SK-N-MC (cell line): ENCODE results near the gene HNRNPC.
"Not testable (repeated sequence)": the region's sequence is repeated elsewhere in the genome, so short reads cannot be mapped to it uniquely, and the experiment has no call there.

Experiments
- DNase-seq: peaks from one replicate; pipeline ENCODE4 v3.0.0-alpha.2; 2011; ENCODE audit warnings: low read depth, low spot score
- H3K27ac ChIP-seq: fragments of 200-600 bp; sonication (generic); 2 replicates; pipeline ENCODE4 v1.5.1; 2016; ENCODE audit warnings: mixed run types
- H3K36me3 ChIP-seq: fragments of 200-600 bp; sonication (generic); 2 replicates; pipeline ENCODE4 v1.6.1; 2017; ENCODE audit warnings: antibody characterized with exemption, low read length, mixed read lengths; ENCODE audit not compliant: insufficient read depth
- H3K4me3 ChIP-seq: fragments of 200-600 bp; sonication (generic); 2 replicates; pipeline ENCODE4 v1.5.1; 2016
- H3K9ac ChIP-seq: fragments of 200-600 bp; sonication (generic); 2 replicates; pipeline ENCODE4 v1.8.0; 2017; ENCODE audit warnings: mixed run types, mixed read lengths; ENCODE audit not compliant: insufficient read length
- H3K9me3 ChIP-seq: fragments of 200-600 bp; sonication (generic); 2 replicates; pipeline ENCODE4 v1.6.1; 2017; ENCODE audit warnings: low read depth, mild to moderate bottlenecking, antibody characterized with exemption, low read length, moderate library complexity, mixed read lengths
- EZH2 ChIP-seq: fragments of 200-600 bp; sonication (generic); IDR thresholded peaks from one replicate; pipeline ENCODE4 v1.6.1; 2017; ENCODE audit warnings: antibody characterized with exemption
- FOXP2 ChIP-seq: optimal IDR thresholded peaks from 2 replicates; pipeline ENCODE3; 2011; ENCODE audit warnings: mild to moderate bottlenecking, moderate library complexity; ENCODE audit not compliant: insufficient read depth; ENCODE audit errors: extremely low read length, control extremely low read depth
- POLR2AphosphoS5 ChIP-seq: IDR thresholded peaks from 2 replicates; pipeline ENCODE4 v1.6.1; 2012; ENCODE audit warnings: mild to moderate bottlenecking, low read depth, low read length, borderline replicate concordance

HNRNPC gene

DNA sequence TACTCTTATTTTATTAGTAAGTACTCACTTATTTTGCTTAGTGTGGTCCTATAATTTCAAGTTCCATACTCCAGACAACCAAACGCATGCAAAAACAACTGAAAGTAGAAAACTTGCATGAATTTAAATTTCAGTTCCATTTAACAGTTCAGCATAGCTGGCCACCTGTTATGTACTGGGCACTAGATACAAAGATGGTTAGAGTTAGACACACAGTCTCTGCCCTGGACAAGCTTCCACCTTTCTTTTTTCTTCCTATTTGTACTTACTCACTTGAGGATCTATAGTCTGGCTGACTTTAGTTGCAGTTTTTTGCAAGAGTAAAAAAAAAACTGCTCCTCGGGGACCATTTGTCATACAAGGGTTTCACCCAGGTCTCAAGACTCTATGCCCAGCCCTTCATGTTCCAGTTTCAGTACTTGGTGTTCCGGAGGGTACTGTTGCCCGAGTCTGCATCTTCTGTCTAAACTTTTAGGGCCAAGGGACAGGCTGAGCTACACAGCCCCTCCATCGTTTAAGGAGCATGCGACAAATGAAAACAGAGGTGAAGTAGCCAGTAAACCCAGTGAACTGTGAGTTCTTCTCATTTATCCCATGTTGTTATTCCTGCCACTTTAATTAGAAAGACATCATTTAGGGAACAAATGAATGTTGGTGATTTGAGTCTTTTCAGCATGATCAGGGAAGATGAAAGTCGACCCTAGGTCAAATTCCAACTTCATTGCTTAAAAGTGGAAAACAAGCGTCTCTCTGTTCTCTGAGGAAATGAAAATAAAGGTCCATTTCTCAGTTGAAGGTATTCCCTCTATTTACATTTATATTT lies 33.0 kb upstream of the HNRNPC start:
- DNase-seq: no peak
- H3K9ac ChIP-seq: no peak overlapping the region
- no peaks in the 10 kb centered on the region for H3K36me3 ChIP-seq
- no peak overlapping the region for H3K4me3 ChIP-seq
- TF ChIP-seq FOXP2 (no peak), POLR2AphosphoS5 (no peak), EZH2 (no peak)
- H3K27ac ChIP-seq: no peak overlapping the region
- H3K9me3 ChIP-seq: no peaks in the 10 kb centered on the region

DNA sequence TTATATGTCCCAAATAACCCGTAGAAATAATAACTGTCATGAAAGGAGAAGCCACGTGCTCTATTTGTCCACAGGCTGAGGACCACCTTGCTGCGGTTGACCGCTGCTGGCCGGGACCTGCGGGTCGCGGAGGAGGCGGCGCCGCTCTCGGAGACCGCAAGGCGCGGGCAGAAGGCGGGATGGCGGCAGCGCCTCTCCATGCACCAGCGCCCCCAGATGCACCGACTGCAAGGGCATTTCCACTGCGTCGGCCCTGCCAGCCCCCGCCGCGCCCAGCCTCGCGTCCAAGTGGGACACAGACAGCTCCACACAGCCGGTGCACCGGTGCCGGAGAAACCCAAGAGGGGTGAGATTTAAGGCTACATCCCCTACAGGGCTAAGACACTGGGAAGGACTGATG lies 31.6 kb upstream of the HNRNPC start:
- Histone ChIP-seq H3K9ac (no peak overlapping the region), H3K9me3 (no peaks in the 10 kb centered on the region)
- no peak for DNase-seq

DNA sequence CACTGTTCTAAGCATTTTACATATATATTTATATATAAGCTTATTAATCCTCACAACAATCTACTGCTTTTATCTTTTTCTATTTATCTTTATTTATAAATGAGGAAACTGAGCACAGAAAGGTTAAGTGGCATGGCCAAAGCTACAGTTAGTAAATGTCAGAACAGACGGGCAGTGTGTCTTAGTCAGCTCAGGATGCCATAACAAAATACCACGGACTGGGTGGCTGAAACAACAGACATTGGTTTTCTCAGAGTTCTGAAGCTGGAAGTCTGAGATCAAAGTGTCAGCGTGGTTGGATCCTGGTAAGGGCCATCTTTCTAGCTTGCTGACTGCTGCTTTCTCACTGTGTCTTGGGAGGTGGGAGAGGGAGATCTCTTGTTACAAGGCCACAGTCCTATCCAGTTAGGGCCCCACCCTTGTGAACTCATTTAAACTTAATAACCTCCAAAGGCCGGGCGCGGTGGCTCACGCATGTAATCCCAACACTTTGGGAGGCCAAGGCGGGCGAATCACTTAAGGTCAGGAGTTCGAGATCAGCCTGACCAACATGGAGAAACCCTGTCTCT lies 30.4 kb upstream of the HNRNPC start:
- no peak for DNase-seq

More for the DNA sequence above, 31.6 kb upstream of the HNRNPC start:
- no peak for TF ChIP-seq POLR2AphosphoS5
- no peak for TF ChIP-seq FOXP2
- TF ChIP-seq EZH2: no peak
- Histone ChIP-seq H3K4me3 (no peak overlapping the region), H3K36me3 (no peaks in the 10 kb centered on the region), H3K27ac (no peak overlapping the region)

DNA sequence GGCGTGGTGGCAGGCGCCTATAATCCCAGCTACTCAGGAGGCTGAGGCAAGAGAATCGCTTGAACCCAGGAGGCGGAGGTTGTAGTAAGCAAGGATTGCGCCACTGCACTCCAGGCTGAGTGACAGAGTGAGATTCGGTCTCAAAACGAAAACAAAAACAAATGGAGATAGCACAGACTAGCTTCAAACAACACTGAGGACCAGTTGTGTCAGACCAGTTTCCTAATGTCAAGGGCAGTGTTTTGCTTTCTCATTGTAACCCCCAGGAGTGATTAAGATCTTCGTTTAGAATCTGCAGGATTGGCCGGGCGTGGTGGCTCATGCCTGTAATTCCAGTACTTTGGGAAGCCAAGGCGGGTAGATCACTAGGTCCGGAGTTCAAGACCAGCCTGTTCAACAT lies 29.1 kb upstream of the HNRNPC start:
- Histone ChIP-seq H3K4me3 (no peak overlapping the region), H3K9me3 (no peaks in the 10 kb centered on the region), H3K9ac (no peak overlapping the region), H3K27ac (no peak overlapping the region), H3K36me3 (no peaks in the 10 kb centered on the region)
- DNase-seq: no peak
- TF ChIP-seq EZH2: no peak
- no peak for TF ChIP-seq POLR2AphosphoS5
- TF ChIP-seq FOXP2: no peak

More for the DNA sequence above, 30.4 kb upstream of the HNRNPC start:
- Histone ChIP-seq H3K27ac (no peak overlapping the region), H3K4me3 (no peak overlapping the region), H3K9me3 (no peaks in the 10 kb centered on the region), H3K9ac (no peak overlapping the region), H3K36me3 (no peaks in the 10 kb centered on the region)
- TF ChIP-seq FOXP2 (no peak), POLR2AphosphoS5 (no peak), EZH2 (no peak)

DNA sequence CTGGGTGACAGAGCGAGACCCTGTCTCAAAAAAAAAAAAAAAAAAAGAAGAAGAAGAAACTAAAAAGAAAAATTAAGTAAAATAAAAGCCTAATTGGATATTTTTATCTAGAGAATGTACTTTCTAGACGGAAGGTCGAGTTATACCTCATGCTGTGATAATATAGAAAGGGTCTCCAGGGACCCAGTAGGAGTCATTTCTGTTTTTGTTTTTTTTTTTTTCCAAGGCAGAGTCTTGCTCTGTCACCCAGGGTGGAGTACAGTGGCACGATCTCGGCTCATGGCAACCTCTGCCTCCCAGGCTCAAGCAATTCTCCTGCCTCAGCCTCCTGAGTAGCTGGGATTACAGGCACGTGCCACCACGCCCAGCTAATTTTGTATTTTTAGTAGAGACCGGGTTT lies 24.8 kb upstream of the HNRNPC start:
- not testable (repeated sequence) for H3K9me3 ChIP-seq, H3K27ac ChIP-seq, DNase-seq, H3K4me3 ChIP-seq, H3K36me3 ChIP-seq, H3K9ac ChIP-seq

DNA sequence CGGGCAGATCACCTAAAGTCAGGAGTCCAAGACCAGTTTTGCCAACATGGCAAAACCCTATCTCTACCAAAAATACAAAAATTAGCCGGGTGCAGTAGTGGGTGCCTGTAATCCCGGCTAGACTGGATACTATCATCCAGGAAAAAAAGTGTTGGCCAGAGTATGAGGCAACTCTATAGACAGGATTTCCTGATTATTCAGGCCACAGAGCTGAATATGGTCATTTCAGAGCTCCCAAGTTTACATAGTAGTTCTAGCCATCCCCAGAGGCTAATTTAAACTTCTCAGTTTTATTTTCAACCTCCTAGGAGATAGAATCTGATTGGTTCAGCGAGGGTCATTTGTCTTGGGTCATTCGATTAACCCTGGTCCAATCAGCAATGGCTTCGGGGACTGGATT lies 17.9 kb upstream of the HNRNPC start:
- Histone ChIP-seq H3K9ac (no peak overlapping the region), H3K4me3 (no peak overlapping the region), H3K27ac (no peak overlapping the region), H3K9me3 (no peaks in the 10 kb centered on the region), H3K36me3 (no peaks in the 10 kb centered on the region)
- DNase-seq: no peak
- TF ChIP-seq FOXP2: no peak
- TF ChIP-seq EZH2: no peak
- TF ChIP-seq POLR2AphosphoS5: no peak

DNA sequence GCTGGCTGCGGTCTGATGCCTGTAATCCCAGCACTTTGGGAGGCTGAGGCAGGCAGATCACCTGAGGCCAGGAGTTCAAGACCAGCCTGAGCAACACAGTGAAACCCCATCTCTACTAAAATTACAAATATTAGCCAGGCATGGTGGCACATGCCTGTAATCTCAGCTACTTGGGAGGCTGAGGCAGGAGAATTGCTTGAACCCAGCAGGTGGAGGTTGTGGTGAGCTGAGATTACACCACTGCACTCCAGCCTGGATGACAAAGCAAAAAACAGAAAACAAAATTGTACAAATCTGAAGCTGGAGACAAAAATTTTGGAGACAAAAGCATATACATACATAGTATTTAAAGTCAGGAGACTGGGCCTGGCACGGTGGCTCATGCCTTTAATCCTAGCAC lies 17.3 kb upstream of the HNRNPC start:
- not testable (repeated sequence) for H3K36me3 ChIP-seq, H3K9me3 ChIP-seq, H3K4me3 ChIP-seq, DNase-seq, H3K9ac ChIP-seq, H3K27ac ChIP-seq

DNA sequence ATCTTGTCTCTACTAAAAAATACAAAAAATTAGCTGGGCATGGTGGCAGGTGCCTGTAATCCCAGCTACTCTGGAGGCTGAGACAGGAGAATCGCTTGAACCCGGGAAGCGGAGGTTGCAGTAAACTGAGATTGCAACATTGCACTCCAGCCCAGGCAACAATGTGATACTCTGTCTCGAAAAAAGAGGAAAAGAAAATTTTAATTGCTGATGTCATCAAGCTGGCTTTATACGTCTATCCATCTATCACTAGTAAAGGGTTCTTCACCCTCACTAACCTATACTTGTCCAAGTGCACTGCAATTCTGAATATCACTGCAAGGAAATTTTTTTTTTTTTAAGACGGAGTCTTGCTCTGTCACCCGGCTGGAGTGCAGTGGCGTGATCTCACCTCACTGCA lies 12.7 kb upstream of the HNRNPC start:
- H3K9ac ChIP-seq, H3K4me3 ChIP-seq, H3K27ac ChIP-seq, H3K36me3 ChIP-seq, H3K9me3 ChIP-seq, DNase-seq: not testable (repeated sequence)

DNA sequence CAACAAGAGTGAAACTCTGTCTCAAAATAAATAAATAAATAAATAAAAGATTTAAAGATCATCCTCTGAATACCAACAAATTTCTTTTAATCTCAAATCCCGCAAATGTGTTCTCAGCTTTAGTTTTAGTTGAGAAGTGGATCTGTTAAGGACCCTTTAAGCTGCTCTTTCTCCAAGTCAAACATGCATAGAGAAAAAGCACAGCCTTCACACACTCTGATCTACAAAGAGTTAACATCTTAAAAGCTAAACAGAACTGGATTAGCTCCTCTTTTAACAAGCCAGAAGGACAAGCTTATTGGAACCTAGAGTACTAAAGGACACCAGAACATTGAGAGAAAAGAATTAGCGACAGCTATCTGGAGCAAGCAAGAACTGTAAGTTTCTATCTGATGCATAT lies 10.5 kb upstream of the HNRNPC start, which contains the start of gene RPGRIP1:
Gene RPGRIP1, plus strand, starts transcription at position 301 of the 400 bp plus-strand sequence. CDS start 7,894 bp downstream, outside the sequence.
- no peak for TF ChIP-seq POLR2AphosphoS5
- TF ChIP-seq FOXP2: no peak
- TF ChIP-seq EZH2: no peak

More for the DNA sequence above, 10.5 kb upstream of the HNRNPC start, which contains the start of gene RPGRIP1:
- DNase-seq: no peak
- H3K9ac ChIP-seq: no peak within 1 kb of the TSS
- H3K9me3 ChIP-seq: no peaks in the 10 kb centered on the region
- H3K36me3 ChIP-seq: no peaks in the 10 kb centered on the region
- H3K27ac ChIP-seq: peak within 1 kb of the TSS; percentile 50; the same call in 1 of the 2 replicates
- no peak within 1 kb of the TSS for H3K4me3 ChIP-seq
